Embryonic facial prominence (tissue), 1 donor: Measurements from ENCODE around the gene PBX2.
"Not testable (repeated sequence)": the region's sequence is repeated elsewhere in the genome, so short reads cannot be mapped to it uniquely, and the experiment has no call there.

Source experiments
- DNase-seq: peaks from one replicate; pipeline ENCODE4 v3.0.0-alpha.2; 2016; ENCODE audit errors: extremely low spot score

PBX2 gene

DNA sequence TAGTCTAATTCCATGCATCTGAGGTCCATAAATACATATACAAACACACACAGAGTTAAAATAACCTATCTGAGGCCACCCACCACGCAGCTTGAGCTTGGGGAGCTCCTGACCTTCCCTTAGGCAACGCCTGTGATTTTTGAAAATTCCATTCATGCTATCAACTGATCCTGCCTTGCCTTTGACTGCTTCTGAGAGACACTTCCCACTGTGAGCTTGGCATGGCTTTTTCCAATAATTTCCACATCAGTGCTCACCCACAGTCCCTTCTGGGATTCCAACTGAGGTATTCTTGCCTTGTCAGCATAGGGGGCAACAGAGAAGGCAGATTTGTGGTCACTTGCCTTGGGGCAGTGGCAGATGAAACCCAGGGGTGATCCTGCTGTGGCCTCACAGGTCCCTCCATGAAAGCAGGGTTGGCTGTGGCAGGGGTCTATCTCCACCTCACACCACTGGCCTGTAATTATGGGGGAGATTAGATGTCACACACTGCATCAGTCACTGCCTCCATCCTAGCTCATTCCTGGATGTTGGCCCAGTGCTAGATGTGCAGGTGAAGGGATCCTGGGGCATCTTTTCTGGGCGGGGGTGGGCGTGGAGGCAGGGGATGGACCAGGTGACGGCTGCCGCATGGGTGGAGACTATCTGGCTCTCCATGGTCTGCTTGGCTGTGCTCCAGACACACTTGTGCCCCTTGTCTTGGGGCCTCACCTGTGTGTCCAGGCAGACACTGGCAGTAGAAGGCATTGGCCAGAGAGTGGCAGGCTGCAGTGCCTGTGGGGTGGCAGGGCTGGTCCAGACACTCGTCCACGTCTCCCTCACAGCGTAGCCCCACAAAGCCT, 13.6 kb upstream of the PBX2 start:
- no peak for DNase-seq

DNA sequence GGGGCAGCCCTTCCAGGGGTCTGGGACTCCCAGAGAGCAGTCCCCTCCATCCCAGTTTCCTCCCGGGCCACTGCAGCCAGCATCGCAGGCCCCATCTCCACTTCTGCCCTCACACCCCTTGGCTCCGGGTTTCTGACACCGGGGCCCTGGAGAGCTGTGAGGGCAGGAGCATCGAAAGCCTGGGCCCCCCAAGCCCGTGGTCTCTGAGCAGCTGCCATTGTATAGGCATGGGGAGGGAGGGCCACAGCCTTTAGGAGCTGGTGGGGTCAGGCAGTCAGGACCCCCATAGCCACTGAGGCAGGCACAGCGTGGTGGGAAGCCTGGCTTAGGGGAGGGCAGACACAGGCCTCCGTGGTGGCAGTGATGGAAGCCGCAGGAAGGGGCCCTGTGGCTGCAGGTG, 12.2 kb upstream of the PBX2 start:
- DNase-seq = no peak

DNA sequence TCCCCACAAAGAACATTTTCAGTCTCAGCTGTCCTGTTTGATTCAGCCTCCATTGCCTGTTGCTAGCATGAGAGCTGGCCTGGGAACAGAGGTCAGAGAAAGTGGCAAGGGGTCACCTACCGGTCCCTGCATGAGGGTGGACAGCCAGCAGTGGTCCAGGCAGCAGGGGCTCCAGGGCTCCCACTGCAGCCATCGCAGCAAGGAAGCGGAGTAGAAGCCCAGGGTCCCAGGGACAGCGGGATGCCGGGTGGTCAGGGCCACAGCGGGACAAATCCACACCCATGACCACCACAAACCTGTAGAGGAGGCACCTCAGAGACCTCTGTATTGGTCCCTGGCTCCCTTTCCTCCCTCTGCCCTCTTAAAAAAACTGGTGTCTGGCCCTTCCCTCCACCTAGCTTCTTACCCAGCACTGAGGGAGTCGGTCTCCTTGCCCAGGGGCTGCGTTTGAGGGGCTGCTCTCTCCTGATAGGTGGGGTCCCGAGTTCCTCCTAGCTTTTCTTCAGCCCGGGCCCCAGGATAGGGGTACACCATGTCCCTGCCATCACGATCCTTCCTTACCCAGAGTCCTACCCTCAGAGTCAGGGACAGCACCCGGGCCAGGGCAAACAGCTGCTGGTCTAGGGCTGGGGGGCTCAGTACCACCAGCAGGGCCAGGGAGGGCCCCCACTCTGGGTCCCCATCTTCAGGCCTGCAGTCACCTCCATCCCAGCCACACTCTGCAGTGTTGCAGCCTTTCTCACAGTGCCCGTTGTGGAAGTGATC, 10.9 kb upstream of the PBX2 start:
- no peak for DNase-seq

DNA sequence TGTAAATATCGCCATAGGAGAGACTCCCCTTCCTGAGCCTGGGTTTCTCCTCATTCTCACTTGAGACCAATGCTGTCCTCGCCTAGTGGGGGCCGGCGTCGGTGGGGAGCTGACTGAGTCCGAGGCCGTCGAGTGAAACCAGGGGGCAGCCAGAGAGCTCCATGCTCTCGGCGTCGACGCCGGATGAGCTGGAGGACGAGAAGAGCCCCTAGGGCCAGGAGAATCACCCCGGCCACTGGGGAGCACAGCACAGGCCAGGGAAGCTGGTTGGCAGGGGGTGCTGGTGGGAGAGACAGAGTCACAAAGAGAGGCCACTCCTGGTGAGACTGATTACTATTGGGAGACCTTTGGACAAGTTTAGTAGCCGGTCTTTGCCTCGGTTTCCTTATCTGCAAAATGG, 8.9 kb upstream of the PBX2 start:
- no peak for DNase-seq

DNA sequence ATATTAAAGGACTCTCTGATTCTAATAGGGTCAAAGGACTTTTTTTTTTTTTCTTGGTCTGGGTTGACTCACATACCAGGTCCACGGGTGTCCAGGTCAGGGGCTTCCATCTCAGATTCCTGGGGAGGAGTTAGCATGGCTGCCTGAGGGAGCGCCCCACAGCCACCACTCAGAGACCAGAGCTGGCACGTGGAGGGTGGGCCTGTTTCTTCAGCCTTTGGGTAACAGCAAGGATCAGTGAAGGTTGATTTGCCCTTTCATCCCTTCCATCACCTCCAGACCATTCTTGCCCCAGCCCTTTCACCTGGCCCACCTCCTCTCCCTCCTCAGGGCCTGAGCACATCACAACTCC, 8.3 kb upstream of the PBX2 start:
- no peak for DNase-seq

DNA sequence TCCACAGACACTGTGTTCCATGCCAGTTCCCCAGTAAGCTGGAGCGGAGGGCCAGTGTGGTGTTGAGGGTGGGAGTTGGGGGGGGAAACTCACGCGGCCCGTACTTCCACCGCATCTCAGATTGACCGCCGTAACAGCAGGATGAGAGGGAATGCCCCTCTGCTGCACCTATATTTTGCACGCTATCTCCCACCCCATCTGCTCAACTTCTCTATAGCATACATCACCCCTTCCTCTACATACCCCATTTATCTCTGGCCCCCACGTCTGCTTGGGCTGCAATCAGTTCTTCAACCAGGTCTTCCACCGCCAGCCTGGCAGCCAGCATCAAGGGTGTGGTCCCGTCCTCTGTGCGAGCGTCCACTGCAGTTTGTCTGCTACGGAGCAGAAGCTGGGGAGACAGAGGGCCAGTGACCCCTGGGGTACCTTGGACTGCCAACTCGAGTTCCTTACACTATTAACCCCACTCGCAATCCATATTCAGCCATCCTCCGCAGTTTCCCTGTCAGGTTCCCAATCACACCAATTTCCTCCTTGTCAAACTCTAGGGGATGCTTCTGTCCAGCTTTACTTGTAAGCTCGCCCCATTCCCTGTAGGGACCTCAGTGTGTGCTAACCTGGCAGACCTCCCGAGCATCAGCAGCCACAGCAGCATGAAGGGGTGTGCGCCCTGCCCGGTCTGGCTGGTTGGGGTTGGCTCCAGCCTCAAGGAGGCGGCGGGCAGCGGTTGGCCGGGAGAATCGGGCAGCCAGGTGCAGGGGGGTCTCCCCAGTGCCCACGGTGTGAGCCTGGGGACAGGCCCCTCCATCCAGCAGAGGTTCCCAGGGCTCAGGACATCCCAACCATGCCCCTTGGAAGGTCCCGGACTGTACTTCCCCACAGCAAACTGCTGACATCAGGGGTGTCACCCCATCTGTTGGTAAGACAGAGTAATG, 6.9 kb upstream of the PBX2 start:
- no peak for DNase-seq

DNA sequence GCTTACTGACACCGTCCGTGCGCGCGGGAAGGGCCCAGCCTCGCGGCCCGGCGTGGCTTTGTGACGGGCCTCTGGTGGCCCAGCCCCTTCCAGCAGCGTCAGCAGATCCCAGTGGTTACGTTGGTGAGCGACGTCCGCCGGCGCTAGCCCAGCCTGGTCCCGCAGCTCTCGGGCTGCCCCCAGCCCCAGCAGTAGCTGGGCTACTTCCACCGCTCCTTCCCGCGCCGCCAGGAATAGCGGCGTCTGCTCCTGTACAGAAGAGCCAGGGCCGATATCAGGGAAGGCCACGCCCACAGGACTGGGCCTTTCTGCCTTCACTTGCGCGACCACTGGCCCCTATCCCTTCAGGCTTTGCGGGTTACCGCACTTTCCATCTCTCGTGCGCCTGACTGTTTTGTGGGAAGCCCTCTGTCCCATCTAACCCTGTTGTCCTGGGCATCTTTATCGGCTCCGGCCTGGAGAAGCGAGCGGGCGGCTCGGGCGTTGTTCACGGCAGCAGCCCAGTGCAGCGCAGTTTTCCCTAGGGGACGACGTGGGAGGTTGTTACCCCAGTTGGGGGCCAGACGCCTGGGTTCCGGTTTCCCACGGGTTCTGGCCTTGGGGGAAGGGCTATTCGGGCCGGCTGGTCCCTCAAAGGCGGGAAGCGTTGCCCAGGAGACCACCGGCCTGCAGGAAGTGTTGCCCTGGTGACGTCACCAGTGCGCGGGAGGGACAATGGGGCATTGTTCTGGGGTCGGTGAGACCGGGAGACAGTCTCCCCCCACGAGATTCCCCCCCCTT, 6.1 kb upstream of the PBX2 start:
- peak; percentile 81 for DNase-seq

DNA sequence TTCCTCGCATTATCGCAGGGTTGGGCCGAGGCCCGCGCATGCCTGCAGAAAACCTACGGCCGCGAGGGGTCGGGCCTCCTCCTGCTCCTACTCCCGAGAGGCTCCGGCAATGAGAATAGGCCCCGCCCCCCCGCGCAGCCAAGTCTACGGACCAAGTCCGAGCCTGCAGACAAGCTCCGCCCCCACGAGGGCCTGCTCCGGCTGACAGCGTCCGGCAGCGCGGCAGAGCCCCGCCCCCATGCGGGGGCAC, 5.6 kb upstream of the PBX2 start:
- peak; percentile 97 for DNase-seq

DNA sequence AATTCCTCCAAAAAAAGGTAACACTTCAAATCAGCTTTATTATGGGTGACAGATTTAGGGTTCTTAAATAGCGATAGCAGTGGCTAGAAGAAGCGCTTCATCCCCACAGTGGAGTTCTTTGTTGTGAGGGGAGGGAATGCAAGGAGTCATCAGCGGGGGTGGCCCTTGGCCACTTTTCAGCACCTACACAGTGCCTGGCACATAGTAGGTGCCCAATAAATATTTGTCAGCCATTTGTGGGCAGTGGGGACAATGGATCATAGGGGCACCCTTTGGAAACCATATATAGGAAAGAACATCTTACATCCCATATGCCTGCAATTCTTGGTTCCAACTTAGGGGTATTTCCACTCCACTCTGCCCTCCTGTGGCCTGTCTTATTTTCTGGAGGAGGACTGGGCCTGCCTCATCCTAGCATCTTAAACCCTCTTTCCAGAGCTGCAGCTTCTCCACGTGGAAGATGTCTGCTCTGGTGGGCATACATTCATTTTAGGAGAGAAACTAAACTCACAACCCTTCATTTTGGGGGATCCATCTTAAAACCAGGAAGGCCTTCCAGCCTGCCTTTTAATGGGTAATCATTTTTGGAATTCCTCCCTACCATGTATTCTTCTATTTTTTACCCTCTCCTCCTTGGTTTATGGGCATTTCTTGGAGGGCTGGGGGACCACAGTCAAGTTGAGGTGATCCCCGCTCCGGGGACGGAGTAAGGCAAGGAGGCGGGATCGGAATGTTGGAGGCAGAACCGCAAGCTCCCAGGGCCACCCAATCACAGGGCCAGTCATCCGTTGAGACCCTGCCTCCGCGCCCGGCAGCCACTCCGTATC, 5.0 kb upstream of the PBX2 start:
- DNase-seq = no peak

DNA sequence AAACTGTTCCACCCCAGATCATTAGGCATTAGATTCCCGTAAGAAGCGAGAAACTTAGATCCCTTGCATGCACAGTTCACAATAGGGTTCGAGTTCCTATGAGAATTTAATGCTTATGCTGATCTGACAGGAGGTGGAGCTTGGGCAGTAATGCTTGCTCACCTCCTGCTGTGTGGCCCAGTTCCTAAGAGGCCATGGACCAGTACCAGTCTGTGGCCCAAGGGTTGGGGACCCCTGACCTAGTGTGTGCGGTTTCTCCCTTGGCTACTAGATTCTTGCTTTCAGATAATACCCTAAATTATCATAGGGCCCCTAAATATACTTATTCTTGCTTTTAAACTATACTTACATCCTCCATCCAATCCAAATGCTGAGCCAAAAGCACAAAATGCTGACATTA, 4.4 kb upstream of the PBX2 start:
- DNase-seq = no peak

DNA sequence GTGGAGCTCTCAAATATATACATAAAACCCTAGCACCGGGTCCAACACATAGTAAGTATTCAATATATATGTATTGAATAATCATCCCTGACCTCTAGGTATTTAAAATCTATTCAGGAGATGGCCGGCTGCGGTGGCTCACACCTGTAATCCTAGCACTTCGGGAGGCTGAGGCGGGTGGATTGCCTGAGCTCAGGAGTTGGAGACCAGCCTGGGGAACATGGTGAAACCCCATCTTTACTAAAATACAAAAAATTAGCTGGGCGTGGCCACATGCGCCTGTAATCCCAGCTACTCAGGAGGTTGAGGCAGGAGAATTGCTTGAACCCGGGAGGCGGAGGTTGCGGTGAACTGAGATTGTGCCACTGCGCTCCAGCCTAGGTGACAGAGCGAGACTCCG, 3.1 kb upstream of the PBX2 start:
- DNase-seq = not testable (repeated sequence)

DNA sequence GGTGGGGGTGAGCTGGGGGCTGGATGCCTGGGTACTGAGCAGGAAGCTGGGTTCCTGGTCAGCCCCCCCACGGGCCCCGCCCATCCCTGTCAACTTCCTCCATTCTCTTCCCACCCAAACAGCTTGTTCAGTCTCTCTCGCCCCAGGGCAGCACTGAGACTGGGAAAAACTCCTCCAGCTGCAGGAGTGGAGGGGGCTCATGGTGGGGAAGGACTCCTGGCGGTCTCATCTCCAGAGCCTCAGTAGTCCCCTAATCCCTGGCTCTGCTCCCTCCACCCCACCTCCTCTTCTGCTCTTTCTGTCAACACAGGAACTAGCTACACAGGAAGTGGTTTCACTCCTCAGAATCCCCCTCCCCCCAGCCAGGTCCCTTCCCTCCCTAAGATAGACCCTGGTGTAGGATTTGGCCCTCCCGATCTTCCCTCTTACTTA, 2.6 kb upstream of the PBX2 start, which contains the start of gene GPSM3:
GPSM3 (minus strand) TSS at position 36 of the 432 bp plus-strand sequence. CDS start 130 bp downstream, outside the sequence.
- no peak for DNase-seq

DNA sequence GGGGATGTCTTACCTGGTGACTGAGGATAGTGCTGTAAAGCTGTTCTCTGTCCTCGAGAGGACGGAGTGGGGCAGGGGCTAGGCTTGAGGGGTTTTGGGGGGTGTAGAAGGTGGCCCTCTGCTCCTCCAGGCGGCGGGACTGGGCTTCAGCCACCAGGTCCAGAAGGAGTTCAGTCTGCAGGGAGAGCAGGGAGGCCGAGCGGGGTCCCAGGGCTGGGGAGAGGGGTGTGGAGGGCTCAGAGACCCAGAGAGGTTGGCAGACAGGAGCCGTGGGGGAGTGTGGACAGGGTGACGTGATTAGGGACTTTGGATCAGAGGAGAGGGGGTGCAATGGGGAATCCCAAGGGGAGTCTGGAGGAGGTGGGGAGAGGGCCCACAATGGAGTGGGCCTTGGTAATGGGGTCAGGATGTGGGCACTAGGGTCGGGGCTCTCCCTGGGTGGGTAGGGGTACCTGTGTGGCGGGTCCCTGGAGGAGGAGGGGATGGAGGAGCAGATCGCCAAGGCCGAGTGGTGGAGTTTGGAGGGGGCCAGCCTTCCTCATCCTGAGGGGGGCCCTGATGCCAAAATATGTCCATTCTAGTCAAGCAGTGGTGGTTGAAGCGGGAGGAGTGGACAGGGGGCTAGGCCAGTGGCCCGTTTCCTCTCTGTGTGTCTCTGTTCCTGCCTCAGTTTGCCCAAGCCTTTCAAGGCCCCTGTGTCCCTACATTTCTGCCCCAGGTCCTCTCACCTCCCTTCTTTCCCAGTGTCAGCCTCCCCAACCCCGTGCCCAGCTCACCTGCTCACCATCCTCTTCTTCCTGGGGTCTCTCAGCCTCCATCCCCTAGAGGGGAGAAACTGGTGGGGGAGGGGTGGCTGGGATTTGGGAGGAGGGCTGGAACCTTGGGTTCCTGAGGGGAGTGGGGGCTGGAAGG, 1.9 kb upstream of the PBX2 start:
- no peak for DNase-seq

DNA sequence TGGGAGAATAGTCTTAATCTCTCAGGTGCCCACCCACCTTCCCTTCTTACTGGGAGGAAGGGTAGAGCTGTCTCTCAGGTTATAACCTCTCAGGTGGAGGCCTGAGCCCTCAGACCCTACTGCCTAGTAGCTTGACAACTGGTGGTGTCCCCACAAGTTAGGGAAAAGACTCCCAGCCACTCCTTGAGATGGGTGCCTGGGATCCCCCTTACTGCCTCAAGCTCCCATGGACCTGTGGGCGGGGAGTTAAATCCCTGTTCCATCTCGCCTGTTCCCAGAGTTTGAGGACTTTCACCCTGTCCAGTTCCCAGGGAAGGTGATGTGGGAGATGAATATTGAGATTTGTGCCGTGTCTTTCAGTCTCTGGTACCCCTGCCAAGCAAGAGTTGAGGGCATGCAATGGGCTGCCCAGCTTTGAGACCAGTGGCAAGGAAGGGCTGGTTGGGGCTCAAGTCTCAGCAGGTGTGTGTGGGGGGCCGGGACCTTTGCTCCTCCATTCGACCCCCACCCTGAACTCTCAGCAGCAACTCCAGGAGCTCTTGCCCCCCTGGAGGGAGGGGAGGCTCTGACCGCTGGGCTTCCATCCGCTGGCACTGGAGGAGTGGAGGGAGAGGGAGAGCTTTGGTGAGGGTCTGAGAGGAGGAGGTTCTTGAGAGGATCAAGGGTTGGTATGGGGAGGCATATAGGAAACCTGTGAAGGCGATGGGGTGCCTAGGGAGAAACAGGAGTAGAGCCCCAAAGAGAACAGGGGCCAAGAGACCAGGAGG, 1.1 kb upstream of the PBX2 start:
- no peak for DNase-seq

DNA sequence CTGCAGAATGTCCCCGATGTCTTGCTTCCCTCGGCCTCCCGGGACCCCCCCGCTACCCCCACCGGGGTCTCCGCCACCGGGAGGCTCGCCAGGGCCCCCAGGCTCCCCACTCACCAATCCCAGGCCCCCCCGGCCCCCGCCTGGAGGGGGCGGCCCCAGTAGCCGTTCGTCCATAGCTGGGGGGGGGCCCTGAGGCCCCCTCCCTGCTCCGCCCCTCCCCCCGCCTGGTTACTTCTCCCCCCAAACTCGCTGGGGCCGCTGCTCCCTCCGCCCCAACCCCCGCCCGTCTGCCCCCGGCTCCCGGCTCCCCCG, 304 bp downstream of the PBX2 start:
- no peak for DNase-seq

DNA sequence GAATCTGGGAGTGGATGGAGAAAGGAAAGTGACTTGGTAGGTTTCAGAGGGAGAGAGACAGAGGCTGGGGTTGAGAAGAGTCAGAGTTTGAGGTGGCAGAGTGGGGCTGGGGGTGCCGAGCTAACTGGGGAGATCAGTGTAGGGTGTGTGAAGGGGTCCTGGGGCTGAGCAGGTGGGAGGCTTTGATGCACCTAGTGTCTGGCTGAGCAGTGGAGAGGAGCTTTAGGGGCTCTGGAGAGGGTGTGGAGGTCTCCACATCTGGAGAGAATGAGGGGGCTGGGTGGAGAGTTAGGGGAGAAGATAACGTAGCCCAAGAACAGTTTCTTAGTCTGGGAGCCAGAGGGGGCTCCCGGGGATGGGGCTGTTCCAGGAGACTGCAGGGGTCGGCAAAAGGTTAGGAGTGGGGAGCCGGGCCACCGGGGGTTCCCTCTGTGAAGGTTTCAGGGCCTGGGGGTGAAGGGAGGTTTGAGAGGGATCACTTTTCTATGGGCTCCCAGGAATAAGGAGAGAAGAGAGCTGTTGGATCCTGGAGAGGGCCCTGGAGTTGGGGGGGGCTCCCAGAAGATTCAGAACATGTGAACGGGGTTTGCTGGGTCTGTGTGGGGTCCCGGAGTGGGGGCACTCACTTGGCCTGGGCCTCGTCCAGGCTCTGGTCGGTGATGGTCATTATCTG, 797 bp downstream of the PBX2 start:
- no peak for DNase-seq

DNA sequence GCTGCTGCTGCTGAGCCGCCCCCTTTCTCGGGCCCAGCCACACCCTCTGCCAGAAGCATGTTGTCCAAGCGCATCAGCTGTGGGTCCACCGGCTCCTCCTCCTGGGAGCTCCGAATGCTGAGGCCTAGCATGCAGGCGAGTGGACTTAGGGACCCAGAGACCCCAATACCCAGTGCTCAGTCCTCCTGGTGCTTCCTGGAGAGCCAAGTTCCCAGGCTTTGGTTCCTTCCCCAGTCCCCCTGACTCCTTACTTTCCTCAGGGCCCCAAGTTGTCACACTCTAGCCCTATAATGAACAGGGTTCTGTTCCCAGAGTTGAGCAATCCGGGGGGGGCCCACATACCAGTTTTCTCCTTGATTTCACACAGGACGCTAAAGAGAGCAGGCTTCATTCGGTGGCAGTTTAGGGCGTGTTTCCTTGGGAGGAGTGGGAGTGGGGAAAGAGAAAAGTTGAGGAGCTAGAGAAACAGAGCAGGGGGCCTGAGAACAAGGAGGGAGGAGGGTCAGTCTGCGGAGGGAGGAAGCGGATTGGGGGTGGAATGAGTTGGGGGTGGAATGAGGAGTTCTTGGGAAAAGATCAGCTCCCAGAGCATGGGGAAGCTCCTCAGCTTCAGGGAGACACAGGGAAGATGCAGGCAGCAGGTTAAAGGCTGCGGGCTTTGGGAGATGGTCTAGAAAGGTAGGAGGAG, 1.5 kb downstream of the PBX2 start:
- DNase-seq = no peak
